ENCODE data around the gene CASTOR2.

- TF ChIP-seq, protein P1, sequence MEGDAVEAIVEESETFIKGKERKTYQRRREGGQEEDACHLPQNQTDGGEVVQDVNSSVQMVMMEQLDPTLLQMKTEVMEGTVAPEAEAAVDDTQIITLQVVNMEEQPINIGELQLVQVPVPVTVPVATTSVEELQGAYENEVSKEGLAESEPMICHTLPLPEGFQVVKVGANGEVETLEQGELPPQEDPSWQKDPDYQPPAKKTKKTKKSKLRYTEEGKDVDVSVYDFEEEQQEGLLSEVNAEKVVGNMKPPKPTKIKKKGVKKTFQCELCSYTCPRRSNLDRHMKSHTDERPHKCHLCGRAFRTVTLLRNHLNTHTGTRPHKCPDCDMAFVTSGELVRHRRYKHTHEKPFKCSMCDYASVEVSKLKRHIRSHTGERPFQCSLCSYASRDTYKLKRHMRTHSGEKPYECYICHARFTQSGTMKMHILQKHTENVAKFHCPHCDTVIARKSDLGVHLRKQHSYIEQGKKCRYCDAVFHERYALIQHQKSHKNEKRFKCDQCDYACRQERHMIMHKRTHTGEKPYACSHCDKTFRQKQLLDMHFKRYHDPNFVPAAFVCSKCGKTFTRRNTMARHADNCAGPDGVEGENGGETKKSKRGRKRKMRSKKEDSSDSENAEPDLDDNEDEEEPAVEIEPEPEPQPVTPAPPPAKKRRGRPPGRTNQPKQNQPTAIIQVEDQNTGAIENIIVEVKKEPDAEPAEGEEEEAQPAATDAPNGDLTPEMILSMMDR (IDR thresholded peaks at IDR 0.05), result no peak
- no peak for TF ChIP-seq POLR2A (IDR thresholded peaks at IDR 0.05)
These were observed 102.0 kb downstream of the CASTOR2 start for GRCh38 chr7:75066521-75066920.
